Upper lobe of right lung (tissue), 1 donor: ENCODE measurements around the gene RAB20. TPM values are rescaled to one million over a fixed set of nuclear protein-coding genes. Genes with fewer than 3 reads are reported as not detected.
"Not testable (repeated sequence)": the region's sequence is repeated elsewhere in the genome, so short reads cannot be mapped to it uniquely, and the experiment has no call there.

Source experiments
- ATAC-seq: fragments of 200-7000 bp; cut with Tn5 transposase; one replicate; pipeline ENCODE4 v1.9.1; 2020; ENCODE audit warnings: mild to moderate bottlenecking, moderate library complexity
- DNase-seq: peaks from one replicate; pipeline ENCODE4 v3.0.0-alpha.2; 2020
- H3K27ac ChIP-seq: fragments of 200-600 bp; one replicate; pipeline ENCODE4 v1.8.0; 2022
- H3K27me3 ChIP-seq: fragments of 200-600 bp; one replicate; pipeline ENCODE4 v1.8.0; 2022; ENCODE audit warnings: mild to moderate bottlenecking
- H3K36me3 ChIP-seq: fragments of 200-600 bp; one replicate; pipeline ENCODE4 v1.8.0; 2022
- H3K4me1 ChIP-seq: fragments of 200-600 bp; one replicate; pipeline ENCODE4 v1.8.0; 2022
- H3K4me3 ChIP-seq: fragments of 200-600 bp; one replicate; pipeline ENCODE4 v1.8.0; 2022; ENCODE audit warnings: mild to moderate bottlenecking
- H3K9me3 ChIP-seq: fragments of 200-600 bp; one replicate; pipeline ENCODE4 v1.8.0; 2022
- CTCF ChIP-seq: fragments of 200-600 bp; IDR thresholded peaks from one replicate; pipeline ENCODE4 v1.8.0; 2022; ENCODE audit warnings: antibody characterized with exemption
- intact Hi-C: fragments of 100-400 bp; cut with DNase I; formaldehyde crosslinking; loops from one replicate; pipeline ENCODE4 v1.11.0; 2022
- long read RNA-seq: library from polyadenylated mRNA; unstranded; transcript quantifications from one replicate; pipeline ENCODE4 v2.0.0, GENCODE V29; 2021
- total RNA-seq: library from RNA; stranded (reverse); fragmentation: NEBNext Ultra II Directional; extraction: Animal tissue kit (Norgen Biotek cat#: 25700); gene quantifications from one replicate; pipeline ENCODE4 v1.2.1, GENCODE V29; 2021
- donor health status: DM: no; HTN: yes; CAD: no; lungs with severe emphysema.

RAB20 gene
- total RNA-seq, result 52.4 TPM
- long read RNA-seq, transcript RAB20-201 (2 exons, 1,518 nt), result major isoform, 118 of 126 reads
- long read RNA-seq, partial matches to known transcripts, result 1 of 126 reads
- long read RNA-seq, other reads (novel, unspliced or antisense), result 7 of 126 reads

- peak; percentile 95 for DNase-seq
- H3K27ac ChIP-seq, result peak within 1 kb of the TSS; percentile 94
- H3K9me3 ChIP-seq, result no peaks in the 10 kb centered on the region
- peak; percentile 85 for ATAC-seq
- H3K36me3 ChIP-seq, result no peaks in the 10 kb centered on the region
- TF ChIP-seq CTCF, result no peak
- peak within 1 kb of the TSS; percentile 92 for H3K4me3 ChIP-seq
- peaks cover 13% of the 10 kb centered on the region for H3K4me1 ChIP-seq
- no peaks in the 10 kb centered on the region for H3K27me3 ChIP-seq
- intact Hi-C loops, result no loop called here
Measured at GRCh38 chr13:110561344-110562035, at the start of gene RAB20. TSS of gene RAB20 (minus strand) at chr13:110561722. CDS start at chr13:110561519, 203 bp downstream.

- ATAC-seq (no peak), DNase-seq (no peak)
- Histone ChIP-seq H3K4me1 (peaks cover 3% of the 10 kb centered on the region), H3K9me3 (no peaks in the 10 kb centered on the region), H3K27me3 (no peaks in the 10 kb centered on the region), H3K36me3 (no peaks in the 10 kb centered on the region), H3K27ac (no peak overlapping the region), H3K4me3 (no peak overlapping the region)
- intact Hi-C loops, result no loop called here
- no peak for TF ChIP-seq CTCF
Measured at GRCh38 chr13:110610955-110611595, 49.6 kb upstream of the RAB20 start.

GRCh38 chr13:110607675-110608224, 46.2 kb upstream of the RAB20 start:
- TF ChIP-seq CTCF, result no peak
- H3K4me3 ChIP-seq, result no peak overlapping the region
- H3K27me3 ChIP-seq, result no peaks in the 10 kb centered on the region
- no peak for ATAC-seq
- H3K4me1 ChIP-seq, result no peaks in the 10 kb centered on the region
- intact Hi-C loops, result no loop called here
- no peaks in the 10 kb centered on the region for H3K9me3 ChIP-seq
- H3K36me3 ChIP-seq, result no peaks in the 10 kb centered on the region
- H3K27ac ChIP-seq, result no peak overlapping the region
- DNase-seq, result no peak

GRCh38 chr13:110606281-110606680, 44.8 kb upstream of the RAB20 start:
- H3K4me1 ChIP-seq, H3K27me3 ChIP-seq, DNase-seq, ATAC-seq, H3K27ac ChIP-seq, H3K4me3 ChIP-seq, intact Hi-C loops, H3K36me3 ChIP-seq, H3K9me3 ChIP-seq: not testable (repeated sequence)

- intact Hi-C loops, result no loop called here
- no peak for ATAC-seq
- no peak overlapping the region for H3K27ac ChIP-seq
- no peaks in the 10 kb centered on the region for H3K9me3 ChIP-seq
- H3K4me1 ChIP-seq, result no peaks in the 10 kb centered on the region
- no peak overlapping the region for H3K4me3 ChIP-seq
- H3K27me3 ChIP-seq, result no peaks in the 10 kb centered on the region
- TF ChIP-seq CTCF, result no peak
- DNase-seq, result no peak
- H3K36me3 ChIP-seq, result no peaks in the 10 kb centered on the region
Measured at GRCh38 chr13:110605132-110605531, 43.6 kb upstream of the RAB20 start.

- Histone ChIP-seq H3K4me3 (no peak overlapping the region), H3K27ac (no peak overlapping the region), H3K36me3 (no peaks in the 10 kb centered on the region), H3K9me3 (no peaks in the 10 kb centered on the region), H3K27me3 (no peaks in the 10 kb centered on the region), H3K4me1 (no peaks in the 10 kb centered on the region)
- TF ChIP-seq CTCF, result no peak
- ATAC-seq (no peak), DNase-seq (no peak)
- intact Hi-C loops, result no loop called here
Measured at GRCh38 chr13:110600980-110601379, 39.5 kb upstream of the RAB20 start.
